H1 (cell line): ENCODE measurements around the gene PAFAH1B1. TPM values are rescaled to one million over a fixed set of nuclear protein-coding genes. Genes with fewer than 3 reads are reported as not detected.
"Not testable (repeated sequence)": the region's sequence is repeated elsewhere in the genome, so short reads cannot be mapped to it uniquely, and the experiment has no call there.

Source experiments
- CTCF ChIA-PET: fragments of 300-600 bp; sonication (Branson Sonifier 250); formaldehyde crosslinking; loops from one replicate; lab custom pipeline; 2021; ENCODE audit not compliant: partially characterized antibody; lab: Charles Lee
- POLR2A ChIA-PET: fragments of 300-600 bp; sonication (Branson Sonifier 250); formaldehyde crosslinking; loops from one replicate; lab custom pipeline; 2021; ENCODE audit warnings: inconsistent platforms; ENCODE audit not compliant: partially characterized antibody; lab: Charles Lee
- DNase-seq, 2 experiments: peaks; one replicate each; pipeline versions ENCODE4 v3.0.0 to v3.0.0-alpha.2; 2010 to 2022; ENCODE audit warnings: low spot score in 2 of 2, low read depth in 1 of 2, mixed read lengths in 1 of 2
- FAIRE-seq: peaks from 2 replicates; lab custom pipeline; 2011; peaks lifted over from hg19 to GRCh38; lab: Jason Lieb, UNC
- H2AFZ ChIP-seq: 2 replicates; pipeline ENCODE4 v1.8.1; 2012; ENCODE audit warnings: low read length, inconsistent platforms
- H2AK5ac ChIP-seq: 2 replicates; pipeline ENCODE4 v1.6.1; 2013; ENCODE audit warnings: low read depth, low read length
- H2BK120ac ChIP-seq: replicated peaks from 2 replicates; pipeline ENCODE3; 2013; ENCODE audit warnings: low read depth, low read length, inconsistent platforms
- H2BK12ac ChIP-seq: 2 replicates; pipeline ENCODE4 v1.6.1; 2013; ENCODE audit warnings: low read depth, low read length
- H2BK15ac ChIP-seq: 2 replicates; pipeline ENCODE4 v1.6.1; 2013; ENCODE audit warnings: low read length
- H2BK20ac ChIP-seq: 2 replicates; pipeline ENCODE4 v1.6.1; 2013; ENCODE audit warnings: low read length
- H2BK5ac ChIP-seq: 2 replicates; pipeline ENCODE4 v1.6.1; 2013; ENCODE audit warnings: low read depth, low read length
- H3K14ac ChIP-seq: 2 replicates; pipeline ENCODE4 v1.6.1; 2013; ENCODE audit warnings: inconsistent platforms; ENCODE audit not compliant: insufficient read length
- H3K18ac ChIP-seq: 2 replicates; pipeline ENCODE4 v1.6.1; 2013; ENCODE audit warnings: low read length; ENCODE audit errors: extremely low read depth
- H3K23ac ChIP-seq: 2 replicates; pipeline ENCODE4 v1.6.1; 2013; ENCODE audit warnings: inconsistent platforms; ENCODE audit not compliant: insufficient read length
- H3K23me2 ChIP-seq: 2 replicates; pipeline ENCODE4 v1.6.1; 2013; ENCODE audit warnings: low read depth, low read length
- H3K27ac ChIP-seq: 2 replicates; pipeline ENCODE4 v1.6.1; 2011; ENCODE audit warnings: low read depth, low read length, inconsistent platforms
- H3K27me3 ChIP-seq, 4 experiments: replicated peaks in 1 of 4; 1 replicate in 1 of 4; 2 replicates in 3 of 4; pipeline versions ENCODE4 v1.6.1 to v1.8.1; 2011 to 2013; ENCODE audit warnings: low read length in 3 of 4, mild to moderate bottlenecking in 3 of 4, inconsistent platforms in 2 of 4, mixed read lengths in 2 of 4, moderate library complexity in 1 of 4; ENCODE audit not compliant: control insufficient read depth in 3 of 4, insufficient read depth in 3 of 4; ENCODE audit errors: extremely low read depth in 1 of 4
- H3K36me3 ChIP-seq, 4 experiments: 2 replicates each; pipeline versions ENCODE4 v1.6.1 to v1.8.1; 2011 to 2013; ENCODE audit warnings: mild to moderate bottlenecking in 4 of 4, low read length in 3 of 4, moderate library complexity in 2 of 4, control low read depth in 1 of 4, inconsistent platforms in 1 of 4; ENCODE audit not compliant: insufficient read depth in 4 of 4, control insufficient read depth in 2 of 4
- H3K4ac ChIP-seq: replicated peaks from 2 replicates; pipeline ENCODE3; 2013; ENCODE audit warnings: low read length, low read depth, mixed read lengths, inconsistent platforms; ENCODE audit not compliant: insufficient read length
- H3K4me1 ChIP-seq, 4 experiments: replicated peaks in 1 of 4; 1 replicate in 1 of 4; 2 replicates in 3 of 4; pipeline versions ENCODE4 v1.6.1 to v1.8.1; 2011 to 2013; ENCODE audit warnings: low read length in 3 of 4, inconsistent platforms in 2 of 4, mixed read lengths in 1 of 4; ENCODE audit not compliant: insufficient read depth in 4 of 4, control insufficient read depth in 3 of 4
- H3K4me2 ChIP-seq, 2 experiments: 2 replicates each; pipeline versions ENCODE4 v1.6.1 to v1.8.1; 2011 to 2013; ENCODE audit warnings: low read depth in 2 of 2, low read length in 2 of 2, control low read depth in 1 of 2, inconsistent platforms in 1 of 2, mild to moderate bottlenecking in 1 of 2; ENCODE audit not compliant: insufficient read depth in 1 of 2
- H3K4me3 ChIP-seq, 4 experiments: fragments of 200-600, 300-600 bp in 1 of 4; sonication (generic), shearing (Covaris generic), sonication (Bioruptor Twin) in 1 of 4; 2 replicates each; pipeline versions ENCODE4 v1.5.1 to v1.8.1; 2011 to 2016; ENCODE audit warnings: low read length in 4 of 4, low read depth in 3 of 4, control low read depth in 2 of 4, inconsistent platforms in 2 of 4, mild to moderate bottlenecking in 2 of 4, mixed read lengths in 1 of 4, moderate library complexity in 1 of 4; ENCODE audit not compliant: insufficient read depth in 2 of 4; ENCODE audit errors: extremely low read depth in 1 of 4
- H3K56ac ChIP-seq: replicated peaks from 2 replicates; pipeline ENCODE3; 2013; ENCODE audit warnings: low read depth, mild to moderate bottlenecking, mixed read lengths, low read length, inconsistent platforms; ENCODE audit not compliant: insufficient read length
- H3K79me1 ChIP-seq: 2 replicates; pipeline ENCODE4 v1.6.1; 2013; ENCODE audit warnings: low read depth, low read length, control low read depth
- H3K79me2 ChIP-seq, 2 experiments: 2 replicates each; pipeline versions ENCODE4 v1.6.1 to v1.8.1; 2012 to 2013; ENCODE audit warnings: low read length in 2 of 2, mild to moderate bottlenecking in 2 of 2, inconsistent platforms in 1 of 2; ENCODE audit not compliant: insufficient read depth in 2 of 2, control insufficient read depth in 1 of 2
- H3K9ac ChIP-seq, 4 experiments: replicated peaks in 1 of 4; 1 replicate in 1 of 4; 2 replicates in 3 of 4; pipeline versions ENCODE4 v1.6.1 to v1.8.1; 2011 to 2013; ENCODE audit warnings: low read depth in 3 of 4, low read length in 3 of 4, control low read depth in 2 of 4, mild to moderate bottlenecking in 2 of 4, moderate library complexity in 2 of 4, inconsistent platforms in 1 of 4; ENCODE audit errors: extremely low read depth in 1 of 4
- H3K9me3 ChIP-seq, 2 experiments: 2 replicates each; pipeline versions ENCODE4 v1.6.1 to v1.8.1; 2012 to 2013; ENCODE audit warnings: mild to moderate bottlenecking in 2 of 2, moderate library complexity in 2 of 2, control low read depth in 1 of 2, inconsistent platforms in 1 of 2, low read depth in 1 of 2, low read length in 1 of 2, mixed read lengths in 1 of 2; ENCODE audit not compliant: insufficient read depth in 2 of 2
- H4K20me1 ChIP-seq, 2 experiments: replicated peaks in 1 of 2; 2 replicates each; pipeline versions ENCODE3 to v1.8.1; 2011 to 2013; ENCODE audit warnings: inconsistent platforms in 2 of 2, low read length in 2 of 2, mild to moderate bottlenecking in 1 of 2; ENCODE audit not compliant: insufficient read depth in 2 of 2, control insufficient read depth in 1 of 2
- H4K5ac ChIP-seq: 2 replicates; pipeline ENCODE4 v1.6.1; 2013; ENCODE audit warnings: low read length, low read depth, mixed read lengths, inconsistent platforms; ENCODE audit not compliant: insufficient read length
- H4K8ac ChIP-seq: 2 replicates; pipeline ENCODE4 v1.8.0; 2013; ENCODE audit warnings: mild to moderate bottlenecking, moderate library complexity, low read length, inconsistent platforms; ENCODE audit not compliant: insufficient read depth; ENCODE audit errors: extremely low read depth
- H4K91ac ChIP-seq: replicated peaks from 2 replicates; pipeline ENCODE3; 2013; ENCODE audit warnings: low read length, mixed read lengths, inconsistent platforms; ENCODE audit not compliant: insufficient read length
- WGBS, 2 experiments: shearing (Covaris generic) in 1 of 2; methylation state at CpG; one replicate each; pipeline versions ENCODE4 v1.1.6 to v1.1.7; 2013 to 2015; ENCODE audit warnings: low lambda C conversion rate in 2 of 2, mixed read lengths in 2 of 2, inconsistent platforms in 1 of 2, low coverage in 1 of 2, missing lambda C conversion rate in 1 of 2; ENCODE audit not compliant: insufficient replicate concordance in 2 of 2, insufficient coverage in 1 of 2, insufficient read length in 1 of 2; ENCODE audit errors: extremely low coverage in 1 of 2, missing lambda C conversion rate in 1 of 2; 5-methylcytosine and 5-hydroxymethylcytosine counted together
- polyA plus RNA-seq, 7 experiments: library from polyadenylated mRNA; depleted of rRNA in 3 of 7; stranded (reverse) in 5 of 7; unstranded in 2 of 7; fragments of >200 nt in 5 of 7; fragments of 200-250 nt in 2 of 7; gene quantifications; 1 replicate in 5 of 7; 2 replicates in 1 of 7; 4 replicates in 1 of 7; pipeline versions ENCODE4 v1.2.1 to v1.2.3, GENCODE V29; 2011 to 2013; ENCODE audit warnings: missing spikeins in 2 of 7, mixed read lengths in 2 of 7
- total RNA-seq: library from RNA; stranded (reverse); fragmentation: NEBNext Ultra II Directional; extraction: Animal tissue kit (Norgen Biotek cat#: 25700); gene quantifications from 2 replicates; pipeline ENCODE4 v1.2.1, GENCODE V29; 2021

PAFAH1B1 gene
- total and polyA plus RNA-seq, 2 of the 8 experiments (the other 6 are each of a cell fraction or from before 2014, with no cell fraction given) = 42.0 to 152 TPM

- not testable (repeated sequence) for DNase-seq
Observed at GRCh38 chr17:2699216-2699805, 105.9 kb downstream of the PAFAH1B1 start.

More at GRCh38 chr17:2699216-2699805, 105.9 kb downstream of the PAFAH1B1 start:
- H2AK5ac ChIP-seq, H3K4me2 ChIP-seq, H2BK20ac ChIP-seq, H3K79me2 ChIP-seq, H3K79me1 ChIP-seq, H4K91ac ChIP-seq, H3K18ac ChIP-seq, H4K8ac ChIP-seq, H3K27ac ChIP-seq, H2BK5ac ChIP-seq, H2AFZ ChIP-seq, H3K23ac ChIP-seq, H3K27me3 ChIP-seq, H3K4ac ChIP-seq, H3K4me1 ChIP-seq, H3K56ac ChIP-seq, H2BK12ac ChIP-seq, H4K5ac ChIP-seq, FAIRE-seq, H2BK15ac ChIP-seq, H3K9me3 ChIP-seq, H3K14ac ChIP-seq, H2BK120ac ChIP-seq, H3K23me2 ChIP-seq, H3K4me3 ChIP-seq, H3K9ac ChIP-seq: not testable (repeated sequence)
- ChIA-PET POLR2A (interaction anchor here (1.4 kb wide), 1 partner anchor 12 kb away, joined by 3 read pairs; no protein-coding TSS in a partner anchor), CTCF (interaction anchor here (0.7 to 1.2 kb wide), 3 partner anchors 10 to 14 kb away, joined by 3 read pairs; no protein-coding TSS in a partner anchor)
- 95% methylated on average over 18 of the region's 18 CpGs; no CpG with 5 or more reads in 1 of the 2 experiments for WGBS, 2 experiments
- Histone ChIP-seq H3K36me3 (peaks cover 0 to 48% (median 21%) of the 10 kb centered on the region in 4 experiments), H4K20me1 (peaks cover 0 to 17% of the 10 kb centered on the region in 2 experiments)
